Testis (tissue), 5 donors: ENCODE data around the gene PRR15. TPM values are rescaled to one million over a fixed set of nuclear protein-coding genes. Genes with fewer than 3 reads are reported as not detected.
A peak's percentile ranks its signal among the peaks of the same experiment; 100 is the strongest.

Experiments
- DNase-seq: peaks from one replicate; pipeline ENCODE4 v3.0.0-alpha.2; 2019
- H3K27ac ChIP-seq, 2 donors: fragments of 200-600 bp; sonication (generic); one replicate each; pipeline ENCODE4 v1.5.1; 2019
- H3K27me3 ChIP-seq: fragments of 200-600 bp; sonication (generic); one replicate; pipeline ENCODE4 v1.5.1; 2019
- H3K36me3 ChIP-seq: fragments of 200-600 bp; sonication (generic); one replicate; pipeline ENCODE4 v1.5.1; 2017; ENCODE audit warnings: low read depth; ENCODE audit errors: missing control alignments
- H3K4me1 ChIP-seq: fragments of 200-600 bp; sonication (generic); one replicate; pipeline ENCODE4 v1.5.1; 2019
- H3K4me3 ChIP-seq, 2 donors: fragments of 200-600 bp; sonication (generic); one replicate each; pipeline ENCODE4 v1.5.1; 2017 to 2019
- H3K9me3 ChIP-seq: fragments of 200-600 bp; sonication (generic); one replicate; pipeline ENCODE4 v1.5.1; 2017
- POLR2A ChIP-seq: fragments of 450-650 bp; IDR thresholded peaks from one replicate; pipeline ENCODE4 v1.6.1; 2017; ENCODE audit warnings: antibody characterized with exemption, mild to moderate bottlenecking, moderate library complexity
- WGBS, 2 donors: methylation state at CpG; one replicate each; pipeline ENCODE4 v1.1.5; 2018; 5-methylcytosine and 5-hydroxymethylcytosine counted together
- intact Hi-C: fragments of 100-400 bp; cut with DNase I; formaldehyde crosslinking; loops from one replicate; pipeline ENCODE4 v1.15.1; 2023; ENCODE audit warnings: low total_unique reads
- long read RNA-seq, 2 donors: transcript quantifications; one replicate each; lab custom pipeline, GENCODE V29; 2026
- polyA plus RNA-seq: library from polyadenylated mRNA; stranded (reverse); fragments of 350-450 nt; fragmentation: Illumina TruSeq; extraction: RNeasy Lipid Tissue Mini Kit (QIAGEN cat#74804); gene quantifications from one replicate; pipeline ENCODE4 v1.2.3, GENCODE V29; 2014; ENCODE audit warnings: low read depth, low replicate concordance; ENCODE audit not compliant: insufficient read depth
- total RNA-seq, 2 donors: library from RNA; depleted of rRNA; stranded (reverse); fragments of >200 nt; gene quantifications; one replicate each; pipeline ENCODE4 v1.2.3, GENCODE V29; 2016
- TF ChIP-seq, protein P1 (sequence below), 3 experiments: fragments of 450-650 bp in 2 of 3; fragments of 200-600 bp in 1 of 3; sonication (generic) in 1 of 3; IDR thresholded peaks; one replicate each; pipeline ENCODE4 v1.5.1; 2016 to 2019; ENCODE audit warnings: antibody characterized with exemption in 3 of 3, mild to moderate bottlenecking in 2 of 3, moderate library complexity in 1 of 3

PRR15 gene, protein sequence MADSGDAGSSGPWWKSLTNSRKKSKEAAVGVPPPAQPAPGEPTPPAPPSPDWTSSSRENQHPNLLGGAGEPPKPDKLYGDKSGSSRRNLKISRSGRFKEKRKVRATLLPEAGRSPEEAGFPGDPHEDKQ
- total RNA-seq (under 1 TPM in 1 of 2 donors, not detected in 1; 0.71 TPM), polyA plus RNA-seq (2.2 TPM)
- long read RNA-seq, donor 1, transcript PRR15-201 (2 exons, 1,678 nt) = major isoform, 23 of 23 reads
- long read RNA-seq, donor 1, partial matches to known transcripts = 0 of 23 reads
- long read RNA-seq, donor 1, other reads (novel, unspliced or antisense) = 0 of 23 reads
- long read RNA-seq, donor 2, transcript PRR15-201 (2 exons, 1,678 nt) = major isoform, 6 of 6 reads
- long read RNA-seq, donor 2, partial matches to known transcripts = 0 of 6 reads
- long read RNA-seq, donor 2, other reads (novel, unspliced or antisense) = 0 of 6 reads

DNA sequence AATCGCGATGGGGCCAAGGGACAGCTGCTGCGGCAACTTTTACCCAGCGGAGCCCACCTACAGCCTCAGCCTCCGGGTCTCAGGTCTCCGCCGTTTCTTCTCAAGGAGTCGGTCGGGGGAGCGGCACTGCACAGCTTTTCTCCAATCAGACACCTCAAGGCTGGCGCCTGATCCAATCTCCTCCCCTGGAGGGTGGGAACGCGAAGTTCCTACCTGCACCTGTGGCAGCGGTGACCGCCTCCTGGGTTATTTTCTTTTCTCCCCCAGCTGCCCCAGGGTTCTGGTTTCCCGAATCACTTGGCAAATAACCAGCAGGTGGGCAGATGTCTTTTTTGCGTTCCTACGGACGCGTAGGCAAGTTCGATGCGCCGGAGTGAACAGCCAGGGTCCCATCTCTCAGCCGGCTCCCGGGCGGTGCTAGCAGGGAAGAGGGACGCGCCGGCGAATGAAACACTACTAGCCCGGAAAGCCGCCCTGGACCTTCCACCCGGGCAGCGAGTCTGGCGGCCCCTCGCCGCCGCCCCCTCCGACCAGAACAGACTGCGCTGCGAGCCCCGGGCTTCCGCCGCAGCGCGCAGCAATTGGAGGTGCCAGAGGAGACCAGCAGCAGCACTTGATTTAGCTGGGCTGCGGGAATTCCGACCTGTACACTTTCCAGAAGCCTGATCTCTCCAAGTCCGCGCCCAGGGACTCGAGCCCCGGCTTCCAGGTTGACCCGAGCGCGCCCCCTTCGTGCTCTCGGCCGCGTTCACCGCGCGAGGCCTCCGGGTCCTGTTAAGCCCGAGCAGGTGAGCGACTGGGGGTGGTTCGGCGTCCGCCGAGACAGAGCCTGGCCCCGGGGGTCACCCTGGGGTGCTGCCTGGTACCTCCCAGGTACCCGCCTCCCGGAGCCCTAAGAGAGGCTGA lies at the start of gene PRR15:
TSS of gene PRR15 (plus strand) at position 246 of the 906 bp plus-strand sequence. CDS start 2,495 bp downstream, outside the sequence.
- peak; percentile 71 for DNase-seq
- intact Hi-C loops = no loop called here
- no peaks in the 10 kb centered on the region for H3K27me3 ChIP-seq
- peak within 1 kb of the TSS; percentile 54 to 60 for H3K4me3 ChIP-seq
- no peaks in the 10 kb centered on the region for H3K36me3 ChIP-seq
- WGBS, 2 donors = 0% methylated on average over 40 to 72 of the region's 72 CpGs
- TF ChIP-seq POLR2A = no peak
- TF ChIP-seq, protein P1, sequence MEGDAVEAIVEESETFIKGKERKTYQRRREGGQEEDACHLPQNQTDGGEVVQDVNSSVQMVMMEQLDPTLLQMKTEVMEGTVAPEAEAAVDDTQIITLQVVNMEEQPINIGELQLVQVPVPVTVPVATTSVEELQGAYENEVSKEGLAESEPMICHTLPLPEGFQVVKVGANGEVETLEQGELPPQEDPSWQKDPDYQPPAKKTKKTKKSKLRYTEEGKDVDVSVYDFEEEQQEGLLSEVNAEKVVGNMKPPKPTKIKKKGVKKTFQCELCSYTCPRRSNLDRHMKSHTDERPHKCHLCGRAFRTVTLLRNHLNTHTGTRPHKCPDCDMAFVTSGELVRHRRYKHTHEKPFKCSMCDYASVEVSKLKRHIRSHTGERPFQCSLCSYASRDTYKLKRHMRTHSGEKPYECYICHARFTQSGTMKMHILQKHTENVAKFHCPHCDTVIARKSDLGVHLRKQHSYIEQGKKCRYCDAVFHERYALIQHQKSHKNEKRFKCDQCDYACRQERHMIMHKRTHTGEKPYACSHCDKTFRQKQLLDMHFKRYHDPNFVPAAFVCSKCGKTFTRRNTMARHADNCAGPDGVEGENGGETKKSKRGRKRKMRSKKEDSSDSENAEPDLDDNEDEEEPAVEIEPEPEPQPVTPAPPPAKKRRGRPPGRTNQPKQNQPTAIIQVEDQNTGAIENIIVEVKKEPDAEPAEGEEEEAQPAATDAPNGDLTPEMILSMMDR (IDR thresholded peaks at IDR 0.05) = no peak
- no peaks in the 10 kb centered on the region for H3K9me3 ChIP-seq
- no peaks in the 10 kb centered on the region for H3K4me1 ChIP-seq
- peak within 1 kb of the TSS in 1 of 2 donors; percentile 57 for H3K27ac ChIP-seq

DNA sequence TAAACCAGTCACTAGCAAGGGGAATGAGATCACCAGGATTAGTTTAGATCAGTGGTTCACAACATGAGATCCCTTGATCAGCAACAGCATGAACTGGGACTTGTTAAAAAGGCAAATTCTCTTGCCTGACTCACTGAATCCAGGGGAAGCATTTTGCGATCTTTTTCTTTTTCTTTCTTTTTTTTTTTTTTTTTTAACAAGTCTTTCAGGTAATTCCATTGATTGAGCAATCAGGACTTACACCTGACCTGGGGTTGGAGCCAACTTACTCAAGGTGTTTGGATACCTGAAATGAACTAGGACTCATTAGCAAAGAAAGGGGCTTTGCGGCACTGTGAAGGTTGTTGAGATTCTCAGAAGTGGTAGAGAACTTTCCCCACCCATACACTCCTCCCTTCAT lies 47.1 kb upstream of the PRR15 start:
- WGBS, 2 donors = 90 to 93% methylated on average over 2 of the region's 2 CpGs

DNA sequence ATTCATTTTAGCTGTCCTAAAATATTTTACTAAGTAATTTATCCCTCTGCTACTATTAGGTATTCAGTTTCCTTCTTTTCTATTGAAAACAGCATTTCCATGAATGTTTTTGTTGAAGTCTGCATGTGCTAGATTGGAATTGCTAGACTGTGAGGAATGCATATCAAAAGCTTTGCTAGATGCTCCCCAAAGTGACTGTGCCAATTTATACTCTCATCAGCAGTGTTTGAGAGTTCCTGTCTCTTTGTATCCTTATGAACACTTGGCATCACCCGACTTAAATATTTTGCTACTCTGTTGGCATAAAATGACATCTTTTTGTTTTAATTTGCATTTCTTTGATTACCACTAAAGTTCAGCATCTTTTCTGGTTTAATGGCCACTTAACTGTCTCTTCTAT lies 45.0 kb upstream of the PRR15 start:
- WGBS, 2 donors = 25 to 52% methylated on average over 1 of the region's 1 CpG
- Histone ChIP-seq H3K4me3 (no peak overlapping the region), H3K27ac (no peak overlapping the region), H3K4me1 (no peaks in the 10 kb centered on the region), H3K36me3 (no peaks in the 10 kb centered on the region), H3K9me3 (no peaks in the 10 kb centered on the region), H3K27me3 (no peaks in the 10 kb centered on the region)
- TF ChIP-seq, protein P1 (IDR thresholded peaks at IDR 0.05) = no peak
- no peak for TF ChIP-seq POLR2A
- intact Hi-C loops = no loop called here
- no peak for DNase-seq

More for the DNA sequence above, 47.1 kb upstream of the PRR15 start:
- no peaks in the 10 kb centered on the region for H3K9me3 ChIP-seq
- no peaks in the 10 kb centered on the region for H3K36me3 ChIP-seq
- DNase-seq = no peak
- TF ChIP-seq POLR2A = no peak
- TF ChIP-seq, protein P1 (IDR thresholded peaks at IDR 0.05) = no peak
- H3K4me3 ChIP-seq = no peak overlapping the region
- H3K27ac ChIP-seq = no peak overlapping the region
- intact Hi-C loops = no loop called here
- H3K4me1 ChIP-seq = no peaks in the 10 kb centered on the region
- H3K27me3 ChIP-seq = no peaks in the 10 kb centered on the region

DNA sequence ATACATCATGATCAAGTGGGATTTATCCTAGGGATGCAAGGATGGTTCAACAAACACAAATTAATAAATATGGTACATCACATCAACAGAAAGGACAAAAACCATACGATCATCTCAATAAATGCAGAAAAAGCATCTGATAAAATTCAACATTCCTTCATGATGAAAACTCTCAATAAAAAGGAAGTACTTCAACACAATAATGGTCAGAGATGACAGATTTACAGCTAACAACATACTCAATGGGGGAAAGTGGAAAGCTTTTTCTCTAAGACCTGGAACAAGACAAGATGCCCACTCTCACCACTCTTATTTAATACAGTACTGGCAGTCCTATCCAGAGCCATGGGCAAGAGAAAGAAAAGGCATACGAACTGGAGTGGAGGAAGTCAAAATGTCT lies 39.9 kb upstream of the PRR15 start:
- Histone ChIP-seq H3K36me3 (no peaks in the 10 kb centered on the region), H3K4me3 (no peak overlapping the region), H3K27me3 (no peaks in the 10 kb centered on the region), H3K27ac (no peak overlapping the region), H3K4me1 (no peaks in the 10 kb centered on the region), H3K9me3 (no peaks in the 10 kb centered on the region)
- intact Hi-C loops = no loop called here
- TF ChIP-seq, protein P1 (IDR thresholded peaks at IDR 0.05) = no peak
- TF ChIP-seq POLR2A = no peak
- DNase-seq = no peak
- 79 to 80% methylated on average over 2 of the region's 2 CpGs for WGBS, 2 donors
